ENCODE data around the gene CA4.
A peak's percentile ranks its signal among the peaks of the same experiment; 100 is the strongest.
"Not testable (repeated sequence)": the region's sequence is repeated elsewhere in the genome, so short reads cannot be mapped to it uniquely, and the experiment has no call there.

Gene CA4

DNA sequence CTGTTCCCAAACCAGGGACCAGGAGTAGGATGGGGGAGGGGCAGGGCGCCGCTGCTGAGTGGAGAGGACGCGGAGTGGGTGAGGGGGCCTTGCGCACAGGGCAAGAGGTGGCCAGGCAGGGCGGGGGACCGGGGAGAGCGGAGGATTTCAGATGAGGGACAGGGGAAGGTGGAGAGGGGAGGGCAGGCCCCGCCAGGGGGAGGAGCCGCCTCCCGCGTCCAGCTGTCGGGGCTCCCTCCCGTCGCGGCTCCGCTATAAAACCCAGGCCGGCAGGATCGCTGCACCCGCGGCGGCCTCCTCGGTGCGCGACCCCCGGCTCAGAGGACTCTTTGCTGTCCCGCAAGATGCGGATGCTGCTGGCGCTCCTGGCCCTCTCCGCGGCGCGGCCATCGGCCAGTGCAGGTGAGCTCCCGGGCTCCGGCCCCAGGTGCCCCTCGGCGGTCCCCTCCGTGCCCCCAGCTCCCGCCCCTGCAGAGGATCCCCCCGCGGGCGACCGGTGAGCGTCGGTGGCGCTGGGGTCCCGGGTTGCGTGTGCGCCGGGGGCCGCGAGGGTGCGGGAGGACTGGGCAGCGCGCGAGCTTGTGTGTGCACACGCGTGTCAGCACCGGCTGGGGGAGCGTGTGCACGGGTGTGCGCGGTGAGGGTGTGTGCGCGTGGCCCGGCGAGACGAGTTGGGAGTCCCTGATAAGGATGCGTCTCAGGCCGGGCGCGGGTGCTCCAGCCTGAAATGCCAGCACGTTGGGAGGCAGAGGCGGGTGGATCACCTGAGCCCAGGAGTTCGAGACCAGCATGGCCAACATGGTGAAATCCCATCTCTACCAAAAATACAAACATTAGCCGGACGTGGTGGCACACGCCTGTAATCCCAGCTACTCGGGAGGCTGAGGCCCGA, at the start of gene CA4:
CA4 (plus strand) TSS at position 283 of the 892 bp plus-strand sequence; CDS start at position 345, 62 bp downstream.
- DNase-seq = no peak

DNA sequence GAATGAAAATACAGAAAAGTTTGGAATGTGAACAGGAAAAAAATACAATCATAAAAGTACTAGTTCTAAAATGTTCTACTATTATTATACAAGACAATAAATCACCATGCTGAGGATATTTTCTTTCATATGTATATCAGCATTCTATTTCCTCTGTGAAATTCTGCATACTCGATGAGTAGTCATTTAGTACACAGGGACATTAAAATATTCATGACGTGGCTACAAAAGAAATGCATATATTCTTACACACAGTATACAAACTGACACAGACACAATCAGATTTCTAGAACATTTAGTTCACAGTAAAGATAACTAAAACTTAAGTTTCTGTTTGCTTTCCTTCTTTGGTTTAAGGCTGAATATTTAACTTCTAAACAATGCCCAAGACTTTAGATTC, 49.2 kb upstream of the CA4 start:
- not testable (repeated sequence) for DNase-seq

DNA sequence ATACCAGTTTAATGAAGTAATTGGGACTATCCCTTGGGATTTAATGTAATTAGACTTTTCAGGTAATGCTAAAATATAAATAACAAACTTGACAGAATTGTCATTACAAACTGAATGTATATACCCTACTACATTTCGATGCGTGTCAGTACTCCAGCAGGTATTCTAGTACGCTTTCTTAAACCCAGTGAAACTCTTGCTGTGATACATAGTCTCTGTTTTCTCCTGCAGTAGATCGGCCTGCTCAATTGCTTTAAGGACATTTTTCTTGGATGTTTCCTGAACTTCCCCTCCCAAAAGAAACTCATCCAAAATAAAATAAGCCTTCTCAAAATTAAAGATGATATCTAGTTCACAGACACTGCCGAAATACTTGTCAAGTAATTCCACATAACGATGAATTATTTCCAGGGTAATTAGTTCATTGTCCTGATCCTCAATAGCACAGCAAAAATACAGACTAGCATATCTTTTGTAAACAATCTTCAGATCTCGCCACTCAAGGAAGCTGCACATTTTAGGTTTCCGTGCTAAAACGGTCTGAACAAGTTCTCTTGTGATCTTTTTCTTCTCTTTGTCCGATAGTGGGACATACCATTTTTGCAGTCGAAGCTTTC, 47.6 kb upstream of the CA4 start:
- not testable (repeated sequence) for DNase-seq

DNA sequence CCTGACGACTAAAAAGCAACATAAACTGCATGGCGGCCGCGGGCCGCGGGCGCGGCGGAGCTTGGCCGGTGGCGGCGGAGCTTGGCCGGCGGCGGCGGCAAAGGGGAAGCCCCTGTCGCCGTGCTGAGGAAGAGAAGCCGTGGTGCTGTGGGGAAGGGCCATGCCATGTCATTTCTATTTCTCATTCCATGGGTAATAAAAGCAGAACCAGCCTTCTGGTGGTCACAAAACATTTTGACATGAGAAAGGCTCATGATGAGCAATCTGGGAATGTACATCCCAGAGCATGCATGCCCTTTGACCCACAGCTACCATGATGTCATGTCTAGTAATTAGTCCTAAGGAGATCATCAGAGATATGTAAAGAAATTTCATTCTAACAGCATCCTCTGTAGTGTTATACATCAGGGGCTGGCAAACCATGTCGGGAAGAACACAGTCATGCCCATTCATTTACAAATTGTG, 47.1 kb upstream of the CA4 start:
- DNase-seq = no peak

DNA sequence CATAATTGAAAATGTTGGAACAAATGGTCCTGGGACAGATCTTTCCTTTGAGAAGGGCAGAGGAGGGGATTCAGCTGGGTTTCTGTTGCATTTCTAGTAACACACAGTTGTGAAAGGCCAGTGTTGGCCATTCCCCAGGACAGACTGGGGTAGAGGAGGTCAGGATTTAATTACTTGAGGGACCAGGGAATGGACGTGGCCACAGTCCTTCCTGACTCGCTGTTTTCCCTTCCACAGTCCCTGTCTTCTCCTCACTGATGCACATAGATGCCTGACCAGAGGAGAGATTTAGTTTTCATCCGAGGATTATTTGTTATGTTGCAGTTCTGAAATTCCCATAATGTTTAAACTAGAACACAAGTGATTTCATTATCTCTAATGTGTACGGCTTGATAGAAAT, 45.8 kb upstream of the CA4 start:
- DNase-seq = no peak

DNA sequence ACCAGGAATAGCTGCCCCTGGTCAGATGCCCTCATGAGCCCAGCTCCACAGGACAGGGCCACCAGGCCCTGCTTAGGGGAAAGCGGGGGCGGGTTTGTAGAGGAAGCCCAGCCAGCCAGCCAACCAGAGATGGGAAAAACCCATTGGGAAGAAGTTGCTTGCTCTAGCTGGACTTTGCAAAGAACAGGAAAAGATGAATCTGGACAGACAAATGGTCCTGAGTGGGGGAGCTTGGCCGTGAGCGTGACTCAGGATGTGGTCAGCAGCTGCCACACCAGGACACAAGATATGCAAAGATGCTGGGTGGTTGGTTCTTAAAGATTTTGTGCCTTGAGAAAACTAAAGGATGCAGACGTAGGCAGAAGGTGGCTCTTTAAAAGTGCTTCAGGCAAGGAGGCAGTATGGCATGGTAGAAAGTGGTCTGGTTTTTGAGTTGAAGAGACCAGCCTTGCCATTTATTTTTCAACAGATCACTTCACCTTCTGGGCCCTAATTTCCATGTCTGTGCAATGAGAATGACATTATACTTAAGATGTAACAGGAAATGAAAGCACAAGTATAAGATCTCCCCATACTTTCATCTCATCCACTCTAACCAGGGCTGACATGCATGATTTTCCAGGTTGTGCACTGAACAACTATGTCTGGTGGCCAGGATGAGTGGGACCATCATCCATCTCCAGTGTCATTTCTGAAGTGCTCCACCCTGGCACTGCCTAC, 43.3 kb upstream of the CA4 start:
- peak; percentile 52 for DNase-seq

DNA sequence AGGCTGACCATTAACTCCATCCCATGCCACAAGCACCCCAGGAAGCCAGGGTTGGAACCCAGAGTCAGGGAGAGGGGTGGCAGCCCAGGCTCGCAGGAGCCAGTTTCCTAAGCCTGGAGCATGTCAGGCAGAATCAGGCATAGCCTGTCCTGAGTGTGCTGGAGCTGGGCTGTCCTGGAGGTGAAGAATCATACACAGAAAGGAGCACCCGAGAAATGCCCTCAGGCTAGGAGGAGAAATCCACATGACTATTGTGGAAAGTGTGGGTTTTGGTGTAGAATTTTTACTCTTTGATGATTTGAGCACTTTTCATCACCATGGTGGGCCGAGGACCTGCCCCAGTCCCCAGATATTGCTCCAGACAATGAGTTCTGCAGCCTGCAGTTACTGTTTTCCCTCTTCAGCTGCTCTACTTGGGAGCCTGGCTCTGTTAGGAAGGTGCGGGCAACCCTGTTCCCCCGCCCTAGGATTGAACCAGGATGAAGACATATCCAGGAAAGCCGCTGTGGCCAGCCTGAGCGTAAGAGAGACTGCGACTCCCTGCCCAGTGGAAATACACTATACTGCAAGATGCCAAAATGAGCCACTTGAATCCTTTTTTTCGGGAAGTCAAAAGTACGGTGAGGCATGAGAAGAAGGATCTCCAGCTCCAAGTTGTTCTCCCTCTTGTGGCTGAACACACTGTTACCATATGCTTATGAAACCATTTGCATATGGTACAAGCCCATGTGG, 42.1 kb upstream of the CA4 start:
- no peak for DNase-seq

DNA sequence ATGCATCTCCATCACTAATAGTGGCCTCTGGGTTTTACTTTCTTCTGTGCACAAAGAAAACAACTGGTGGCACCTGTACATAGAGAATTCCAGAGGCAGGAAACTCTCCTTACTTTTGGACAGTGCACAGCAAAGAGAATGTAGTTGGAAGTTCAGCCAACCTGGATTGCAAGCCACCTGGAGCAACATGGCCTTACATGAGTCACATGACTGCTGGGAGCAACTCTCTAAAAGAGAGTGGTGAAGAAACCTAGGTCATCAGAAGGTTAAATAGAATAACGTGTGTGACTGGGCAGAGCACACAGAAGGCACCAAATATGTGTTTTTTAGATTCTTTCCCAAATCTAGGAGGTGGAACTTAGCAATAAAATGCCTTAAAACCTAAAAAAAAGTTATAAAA, 41.5 kb upstream of the CA4 start:
- not testable (repeated sequence) for DNase-seq

DNA sequence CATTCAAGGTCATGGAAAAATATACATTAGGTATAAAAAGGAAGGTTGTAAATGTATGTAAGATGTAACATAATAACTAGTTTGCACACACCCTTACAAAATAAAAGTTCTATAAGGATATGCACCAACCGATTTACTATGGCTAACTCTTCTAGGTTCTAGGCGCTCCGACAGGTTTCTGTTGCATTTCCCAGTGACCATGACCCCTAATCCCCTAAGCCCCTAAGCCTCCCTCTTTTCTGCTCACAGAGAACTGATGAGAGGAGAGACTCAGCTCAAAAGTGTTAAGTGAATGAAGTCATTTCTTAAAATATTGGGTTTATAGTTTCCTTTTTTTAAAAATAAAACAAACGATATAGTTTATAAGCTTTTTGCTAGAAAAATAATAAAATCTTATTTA, 41.1 kb upstream of the CA4 start:
- no peak for DNase-seq

DNA sequence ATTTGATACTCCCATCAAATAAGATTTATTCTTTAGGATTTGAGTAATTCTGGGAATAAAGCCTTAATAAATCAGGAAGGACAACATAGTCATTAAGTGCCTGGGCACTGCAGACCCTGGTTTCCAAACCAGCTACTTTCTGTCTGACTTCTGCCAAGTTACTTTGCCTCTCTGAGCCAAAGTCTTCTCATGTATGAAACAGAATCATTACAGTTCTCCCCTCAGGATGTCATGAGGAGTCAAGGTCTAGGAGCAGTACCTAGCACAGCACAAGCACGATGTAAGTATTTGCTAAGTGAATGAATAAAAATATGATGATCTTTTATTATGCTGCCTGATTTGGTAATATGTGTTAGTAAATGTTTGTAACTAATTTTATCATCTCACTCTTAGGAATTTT, 40.6 kb upstream of the CA4 start:
- peak; percentile 9 for DNase-seq

DNA sequence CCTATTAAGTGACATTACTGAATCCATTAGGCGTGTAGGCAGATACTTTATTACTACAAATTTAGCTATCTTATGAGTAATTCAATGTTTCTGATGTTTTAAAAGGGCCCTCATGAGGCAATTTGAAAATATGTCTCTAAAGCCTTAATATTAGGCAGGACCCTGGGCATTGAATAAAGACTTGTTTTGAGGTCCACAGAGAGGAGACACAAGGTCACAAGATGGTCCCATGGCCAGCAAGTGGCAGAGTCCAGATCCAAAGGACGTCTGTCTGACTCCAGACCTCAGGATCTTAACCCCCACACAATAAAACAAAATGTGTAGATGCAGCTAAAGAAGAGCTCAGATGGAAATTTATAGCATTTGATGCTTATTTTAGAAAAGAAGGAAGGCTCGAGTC, 39.2 kb upstream of the CA4 start:
- DNase-seq = no peak

DNA sequence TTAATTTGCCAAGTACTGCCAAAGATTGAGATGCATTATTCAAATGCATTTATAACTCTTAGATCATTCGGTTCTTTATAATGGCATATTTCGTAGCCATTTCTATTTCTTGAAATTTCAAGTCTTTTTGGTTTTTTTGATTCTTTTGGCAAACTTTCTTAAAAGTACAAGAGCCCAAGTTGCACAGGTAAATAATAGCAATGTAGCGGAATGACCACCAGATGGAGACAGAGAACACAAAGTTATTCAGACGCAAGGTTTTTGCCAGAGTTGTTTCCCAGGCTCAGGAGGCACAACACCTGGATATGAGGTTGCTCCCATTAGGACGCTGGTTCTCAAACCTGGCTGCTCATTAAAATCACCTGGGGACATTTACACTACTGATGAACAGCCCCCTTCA, 38.1 kb upstream of the CA4 start:
- not testable (repeated sequence) for DNase-seq

DNA sequence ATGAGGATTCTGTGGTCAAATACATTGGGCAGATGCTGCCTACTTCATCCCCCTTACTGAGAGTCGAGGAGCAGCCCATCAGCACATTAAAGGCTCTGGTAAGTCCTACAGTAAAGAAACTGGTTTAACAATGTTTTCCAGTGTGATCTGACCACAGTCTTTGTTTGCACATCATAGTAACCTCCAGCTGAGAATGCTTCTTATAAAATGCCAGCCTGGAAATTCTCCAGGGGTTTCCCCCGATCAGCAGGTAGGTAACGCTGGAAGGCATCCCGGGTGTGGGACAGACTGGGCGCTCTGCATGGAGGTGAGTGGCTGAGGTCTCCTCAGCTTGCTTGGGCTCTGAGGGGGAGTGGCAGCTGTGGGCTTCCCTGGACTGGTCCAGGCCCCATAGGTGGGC, 34.4 kb upstream of the CA4 start:
- not testable (repeated sequence) for DNase-seq

DNA sequence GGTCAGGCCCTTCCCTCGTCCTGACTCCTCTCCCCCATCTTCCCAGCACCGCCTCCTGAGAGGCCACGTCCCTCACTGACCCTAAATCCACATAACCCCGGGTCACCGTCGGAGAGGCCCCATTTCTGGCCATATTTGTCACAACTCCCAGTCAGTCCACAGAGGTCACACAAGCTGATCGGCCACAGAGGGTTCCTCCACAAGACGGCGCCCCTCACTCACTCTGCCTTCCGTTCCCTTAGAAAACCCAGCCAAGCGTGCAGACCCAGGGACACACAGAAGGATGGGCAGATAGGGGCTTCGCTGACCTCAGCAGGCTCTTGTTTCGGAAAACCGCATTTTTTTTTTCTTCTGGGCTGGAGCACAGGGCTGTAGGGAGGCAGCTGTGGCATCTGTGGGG, 33.6 kb upstream of the CA4 start:
- DNase-seq = not testable (repeated sequence)

DNA sequence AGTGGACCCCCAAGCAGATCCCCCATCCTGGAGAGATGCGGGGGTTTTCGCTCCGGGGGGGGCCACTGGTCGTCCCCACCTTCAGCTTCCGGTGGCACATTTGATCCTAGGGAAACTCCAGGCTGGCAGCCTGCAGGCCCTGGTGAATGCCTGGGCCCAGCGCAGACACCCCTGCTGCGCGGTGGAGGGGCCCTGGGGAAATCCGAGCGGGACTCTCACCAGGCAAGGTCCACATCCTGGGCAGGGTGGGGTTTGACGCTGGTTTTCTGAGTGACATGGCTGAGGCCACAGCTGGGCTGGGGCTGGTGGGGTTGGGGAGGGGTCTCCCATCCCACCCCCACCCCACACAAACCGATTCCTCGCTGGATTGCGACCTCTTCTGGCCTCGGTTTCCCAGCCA, 30.6 kb upstream of the CA4 start:
- DNase-seq = not testable (repeated sequence)

DNA sequence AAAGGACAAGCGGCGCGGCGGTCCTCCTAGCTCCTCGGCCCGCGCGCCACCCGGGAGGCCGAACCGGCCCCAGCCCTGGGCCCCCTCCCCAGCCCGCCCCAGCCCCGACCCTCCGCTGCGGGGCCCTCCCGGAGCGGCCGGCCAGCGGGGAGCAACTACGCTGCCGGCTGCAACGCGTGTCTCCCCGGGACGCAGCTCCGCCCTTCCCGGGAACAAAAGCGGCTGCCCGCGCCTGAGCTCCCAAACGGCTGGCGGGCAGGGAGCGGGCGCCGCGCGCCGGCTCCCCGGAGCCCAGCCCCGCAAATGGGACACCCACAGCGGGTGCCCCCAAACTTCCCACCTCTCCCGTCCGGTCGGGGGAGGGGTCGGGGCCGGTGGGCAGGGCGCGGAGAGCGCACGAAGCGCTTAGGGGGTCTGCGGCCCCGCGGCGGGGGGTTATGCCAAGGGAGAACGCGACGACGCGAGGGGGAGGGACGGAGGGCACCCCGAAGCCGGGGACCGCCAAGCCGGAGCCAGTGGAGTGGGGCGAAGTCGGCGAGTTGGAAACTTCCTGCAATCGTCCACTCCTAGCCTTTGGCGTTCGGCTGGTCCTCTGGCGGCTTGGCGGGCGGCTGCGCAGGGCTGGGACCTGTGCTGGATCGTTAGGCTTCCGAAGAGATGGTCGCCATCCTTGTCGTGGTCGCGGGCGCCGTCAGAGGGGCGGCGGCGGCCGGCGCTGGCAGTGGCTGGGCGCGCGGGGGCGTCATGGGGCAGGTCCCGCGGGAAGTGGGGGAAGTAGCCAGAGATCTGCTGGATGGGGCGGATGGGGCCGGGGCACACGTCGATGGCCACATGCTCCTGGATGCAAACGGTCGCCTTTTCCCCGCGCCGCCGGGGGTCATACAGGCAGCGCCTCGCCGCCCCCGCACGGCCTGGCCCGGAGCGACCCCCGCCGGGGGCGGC, 29.7 kb upstream of the CA4 start:
- not testable (repeated sequence) for DNase-seq

DNA sequence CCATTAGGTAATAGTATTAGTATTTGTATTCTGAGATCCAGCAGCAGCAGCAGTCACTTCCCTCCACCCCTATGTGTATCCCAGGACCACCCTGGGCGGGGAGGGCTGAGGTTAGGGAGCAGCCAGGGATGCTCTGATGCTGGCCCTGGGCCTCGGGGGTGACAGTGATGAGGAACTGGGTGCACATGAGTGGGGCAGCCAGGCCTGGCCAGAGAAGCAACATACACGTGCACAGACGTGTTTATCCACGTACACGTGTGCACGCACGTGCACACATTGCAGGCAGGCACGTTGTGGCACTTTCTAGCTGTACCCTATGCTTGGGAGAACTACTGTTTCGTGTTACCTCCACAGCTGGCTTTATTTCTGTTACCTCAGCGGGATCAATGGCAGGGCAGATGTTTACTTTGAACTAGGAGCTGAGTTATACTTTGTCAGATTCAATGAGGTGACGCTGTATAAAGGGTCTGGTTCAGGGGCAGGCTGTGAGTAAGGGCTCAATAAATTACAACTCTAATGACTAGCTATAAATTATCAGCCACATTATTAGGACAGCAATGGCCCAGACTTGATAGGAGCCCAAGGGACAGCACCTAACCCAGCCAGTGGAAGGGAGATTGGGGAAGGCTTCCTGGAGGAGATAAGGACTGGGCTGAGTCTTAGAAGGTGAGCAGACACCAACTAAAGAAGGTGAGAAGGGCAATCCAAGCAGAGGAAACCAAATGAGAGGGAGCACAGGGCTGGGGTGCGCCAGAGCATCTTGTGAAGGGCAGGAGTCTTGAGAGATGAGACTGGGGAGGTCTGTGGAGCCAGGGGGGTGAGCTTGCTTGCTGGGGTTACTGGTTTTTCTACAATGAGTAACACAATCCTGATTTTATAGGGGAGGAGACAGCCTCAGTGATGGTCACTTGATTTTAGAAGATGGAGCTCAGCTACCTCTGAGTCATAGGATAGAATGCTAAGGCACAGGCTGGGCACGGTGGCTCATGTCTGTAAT, 22.4 kb upstream of the CA4 start:
- DNase-seq = peak; percentile 48

DNA sequence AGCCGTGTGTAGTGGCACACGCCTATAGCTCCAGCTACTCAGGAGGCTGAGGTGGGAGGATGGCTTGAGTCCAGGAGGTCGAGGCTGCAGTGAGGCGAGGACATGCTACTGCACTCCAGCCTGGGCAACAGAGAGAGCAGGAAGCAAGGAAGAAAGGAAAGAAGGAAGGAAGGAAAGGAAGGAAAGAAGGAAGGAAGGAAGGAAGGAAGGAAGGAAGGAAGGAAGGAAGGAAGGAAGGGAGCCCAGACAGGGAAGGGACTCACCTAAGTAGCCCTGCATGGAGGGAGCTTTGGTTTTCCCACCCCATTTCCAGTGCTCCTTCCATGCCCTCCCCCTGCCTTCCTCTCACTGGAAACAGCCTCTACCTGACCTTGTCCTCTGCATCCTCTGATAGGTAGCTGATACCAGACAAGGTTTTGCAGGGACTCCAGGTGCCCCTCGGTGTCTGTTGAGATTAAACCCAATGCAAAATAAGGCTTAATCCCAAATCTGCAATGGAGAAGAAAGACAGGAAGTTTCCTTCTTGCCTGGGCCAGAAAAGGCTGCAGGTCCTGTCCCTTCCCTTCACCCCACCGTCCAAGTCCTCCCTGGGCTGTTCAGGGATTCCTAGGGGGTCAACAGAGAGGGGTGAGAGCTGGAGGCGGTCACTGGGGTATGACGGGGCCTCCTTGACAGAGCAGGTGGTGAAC, 21.5 kb upstream of the CA4 start:
- no peak for DNase-seq

DNA sequence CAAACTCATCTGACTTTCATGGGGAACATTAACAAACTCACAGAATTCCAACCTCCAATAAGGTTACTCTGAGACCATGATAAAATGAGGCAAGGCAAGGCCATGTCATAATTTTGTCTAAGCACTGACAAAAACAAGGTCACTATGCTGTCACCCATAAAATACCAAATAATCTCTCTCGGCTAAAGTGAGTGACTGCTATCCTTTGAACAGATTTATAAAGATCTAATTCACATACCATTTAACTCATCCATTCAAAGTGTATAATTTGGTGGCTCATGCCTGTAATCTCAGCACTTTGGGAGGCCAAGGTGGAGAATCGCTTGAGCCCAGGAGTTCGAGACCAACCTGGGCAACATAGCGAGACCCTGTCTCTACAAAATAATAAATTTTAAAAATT, 20.6 kb upstream of the CA4 start:
- DNase-seq = no peak

DNA sequence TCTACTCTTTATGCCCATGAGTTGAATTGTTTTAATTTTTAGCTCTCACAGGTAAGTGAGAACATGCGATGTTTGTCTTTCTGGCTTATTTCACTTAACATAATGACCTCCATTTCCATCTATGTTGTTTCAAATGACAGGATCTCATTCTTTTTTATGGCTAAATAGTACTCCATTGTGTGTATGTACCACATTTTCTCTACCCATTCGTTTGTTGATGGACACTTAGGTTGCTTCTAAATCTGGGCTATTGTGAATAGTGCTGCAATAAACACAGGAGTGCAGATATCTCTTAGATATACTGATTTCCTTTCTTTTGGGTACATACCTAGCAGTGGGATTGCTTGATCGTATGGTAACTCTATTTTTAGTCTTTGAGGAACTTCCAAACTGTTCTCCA, 19.3 kb upstream of the CA4 start:
- DNase-seq = no peak

All from islet precursor cell (in vitro differentiated cells).